ENCODE data around the gene CREB5. TPM values are rescaled to one million over a fixed set of nuclear protein-coding genes. Genes with fewer than 3 reads are reported as not detected.

CREB5 gene
- total and polyA plus RNA-seq, 2 of the 13 experiments (the other 11 are each of a cell fraction or from before 2014, with no cell fraction given), result 0.38 to 0.71 TPM

DNA sequence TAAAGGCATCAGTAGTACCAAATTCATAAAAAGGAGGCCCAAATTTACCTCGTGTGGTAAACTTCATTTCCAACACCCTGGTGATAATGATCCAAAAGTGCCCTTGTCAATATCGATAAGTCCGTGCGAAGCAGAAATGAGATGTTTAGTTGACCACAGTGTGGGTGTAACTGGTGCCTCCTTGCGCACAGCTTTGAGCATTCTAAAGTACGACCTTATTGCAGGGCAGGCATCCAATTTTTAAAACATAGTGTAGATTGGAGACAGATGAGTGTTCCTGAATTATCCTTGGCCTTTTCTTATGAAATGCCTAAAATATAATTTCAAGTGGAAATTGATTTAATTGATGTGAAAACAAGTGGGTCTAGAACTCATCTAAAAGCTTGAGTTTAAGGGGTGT lies 297.4 kb downstream of the CREB5 start (continued):
- TF ChIP-seq KIAA2018 (CRISPR knock-in tag; IDR thresholded peaks at IDR 0.05; ENCODE audit: borderline replicate concordance), result no peak

DNA sequence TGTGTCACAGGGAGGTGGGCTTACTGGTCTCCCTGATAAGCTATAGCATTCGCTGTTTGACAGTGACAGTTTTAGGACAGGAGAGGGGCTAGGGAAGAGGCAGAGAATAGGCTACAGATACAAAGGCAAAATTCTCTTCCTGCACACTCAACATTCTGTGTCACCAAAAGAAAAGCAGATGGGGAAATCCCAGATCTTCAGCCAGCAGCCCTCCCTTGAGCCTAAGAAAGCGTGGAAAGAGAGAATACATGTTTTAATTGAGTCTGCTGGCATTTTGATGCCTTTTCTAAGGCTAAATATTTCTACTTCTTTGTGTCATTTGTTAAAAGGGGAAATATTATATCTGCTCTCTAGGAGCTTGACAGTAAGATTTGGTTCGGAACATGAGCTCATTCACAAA lies 298.8 kb downstream of the CREB5 start:
- no peaks in the 10 kb centered on the region for H3K79me2 ChIP-seq (ENCODE audit: insufficient read depth, low read length)
- no peak for DNase-seq (ENCODE audit: low spot score)
- intact Hi-C loops (cut with micrococcal nuclease; ENCODE audit: unreplicated experiment), result no loop called here
- no TSS peak for BruUV-seq (replicated peaks)
- H3K27me3 ChIP-seq (ENCODE audit: control insufficient read depth in 1 of 2, insufficient read depth in 2 of 2, low read length in 2 of 2), result peaks cover 0 to 3% of the 10 kb centered on the region in 2 experiments; a peak in 1 of 5 replicates
- no peaks in the 10 kb centered on the region for H3K36me3 ChIP-seq (replicated peaks in 1 of 2; ENCODE audit: control insufficient read depth in 1 of 2, insufficient read depth in 2 of 2, low read length in 2 of 2)
- in situ Hi-C loops (cut with HindIII; ENCODE audit: extremely low pct_ligation_motif_present, low pct_unique_long_range_greater_than_20kb), result no loop called here
- FAIRE-seq, result no peak
- TF ChIP-seq HNRNPK (IDR thresholded peaks at IDR 0.05; ENCODE audit: low read depth, low read length, poor library complexity, severe bottlenecking) (no peak), RXRB (CRISPR knock-in tag; IDR thresholded peaks at IDR 0.05; ENCODE audit: borderline replicate concordance) (no peak), UBTF (CRISPR knock-in tag; IDR thresholded peaks at IDR 0.05) (no peak), TMF1 (CRISPR knock-in tag; IDR thresholded peaks at IDR 0.05; ENCODE audit: low read depth) (no peak), NKX3-1 (CRISPR knock-in tag; IDR thresholded peaks at IDR 0.05) (no peak)
- TF ChIP-seq, protein P1, sequence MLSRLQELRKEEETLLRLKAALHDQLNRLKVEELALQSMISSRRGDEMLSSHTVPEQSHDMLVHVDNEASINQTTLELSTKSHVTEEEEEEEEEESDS (CRISPR knock-in tag; IDR thresholded peaks at IDR 0.05; ENCODE audit: borderline replicate concordance), result no peak
- H3K4me2 ChIP-seq (ENCODE audit: low read depth, low read length), result no peak overlapping the region
- H3K4me3 ChIP-seq (replicated peaks in 1 of 3; ENCODE audit: insufficient read depth in 1 of 3, low read depth in 2 of 3, low read length in 3 of 3), result no peak overlapping the region
- POLR2A ChIA-PET, result no interaction called here
- no peak for ATAC-seq
- WGBS (ENCODE audit: low lambda C conversion rate), result 75% methylated on average over 3 of the region's 3 CpGs
- no peaks in the 10 kb centered on the region for H3K4me1 ChIP-seq (ENCODE audit: insufficient read depth, low read length)
- CTCF ChIA-PET (ENCODE audit: low intra/inter-chr PET ratio, low total read pairs), result no interaction called here
- no peaks in the 10 kb centered on the region for H4K20me1 ChIP-seq (ENCODE audit: insufficient read depth, low read length)
- no peak overlapping the region for H3K9ac ChIP-seq (ENCODE audit: insufficient read depth, low read depth, low read length)
- H3K9me3 ChIP-seq (ENCODE audit: low read length), result no peaks in the 10 kb centered on the region
- H3K27ac ChIP-seq (ENCODE audit: extremely low read length, insufficient read depth, low read length), result no peak overlapping the region
- no peak overlapping the region for H2AFZ ChIP-seq (ENCODE audit: low read length)
